HG02938 (cell line): ENCODE data around the gene PTPN21.

ENCODE experiments used
- ATAC-seq: cut with Tn5 transposase; IDR thresholded peaks from one replicate; pipeline ENCODE4 v1.9.1; 2021; ENCODE audit warnings: mild to moderate bottlenecking, moderate library complexity; ENCODE audit not compliant: unreplicated experiment

The PTPN21 gene

GRCh38 chr14:88554457-88555286, at the start of gene PTPN21:
TSS of gene PTPN21 (minus strand) at chr14:88555007. CDS start at chr14:88550417, 4,590 bp downstream.
- ATAC-seq, result peak; percentile 33

GRCh38 chr14:88604212-88604611, 49.4 kb upstream of the PTPN21 start:
- ATAC-seq, result no peak

- peak; percentile 97 for ATAC-seq
Measured at GRCh38 chr14:88599761-88600439, 45.1 kb upstream of the PTPN21 start.

GRCh38 chr14:88599326-88599725, 44.5 kb upstream of the PTPN21 start:
- ATAC-seq, result peak; percentile 34

GRCh38 chr14:88598097-88598675, 43.4 kb upstream of the PTPN21 start:
- no peak for ATAC-seq

GRCh38 chr14:88597601-88598000, 42.8 kb upstream of the PTPN21 start:
- no peak for ATAC-seq

- ATAC-seq, result no peak
Measured at GRCh38 chr14:88597038-88597437, 42.2 kb upstream of the PTPN21 start.

- no peak for ATAC-seq
Measured at GRCh38 chr14:88592031-88592430, 37.2 kb upstream of the PTPN21 start.

GRCh38 chr14:88590173-88590572, 35.4 kb upstream of the PTPN21 start:
- ATAC-seq, result no peak

GRCh38 chr14:88588081-88588480, 33.3 kb upstream of the PTPN21 start:
- no peak for ATAC-seq

- no peak for ATAC-seq
Measured at GRCh38 chr14:88584451-88584850, 29.6 kb upstream of the PTPN21 start.

GRCh38 chr14:88576222-88576621, 21.4 kb upstream of the PTPN21 start:
- ATAC-seq, result no peak

GRCh38 chr14:88572117-88572516, 17.3 kb upstream of the PTPN21 start:
- no peak for ATAC-seq

GRCh38 chr14:88568196-88568595, 13.4 kb upstream of the PTPN21 start:
- no peak for ATAC-seq

- no peak for ATAC-seq
Measured at GRCh38 chr14:88565427-88565826, 10.6 kb upstream of the PTPN21 start.

- no peak for ATAC-seq
Measured at GRCh38 chr14:88563845-88564244, 9.0 kb upstream of the PTPN21 start.

- ATAC-seq, result peak; percentile 87
Measured at GRCh38 chr14:88562831-88563686, 8.3 kb upstream of the PTPN21 start, which contains the start of gene ZC3H14. TSS of gene ZC3H14 (plus strand) at chr14:88563037. CDS start at chr14:88563134, 97 bp downstream.

GRCh38 chr14:88562532-88562830, 7.7 kb upstream of the PTPN21 start:
- no peak for ATAC-seq

- ATAC-seq, result no peak
Measured at GRCh38 chr14:88559852-88560251, 5.0 kb upstream of the PTPN21 start.

GRCh38 chr14:88556581-88556980, 1.8 kb upstream of the PTPN21 start:
- no peak for ATAC-seq

- ATAC-seq, result no peak
Measured at GRCh38 chr14:88553886-88554456, 836 bp downstream of the PTPN21 start.
